Measurements from ENCODE around the gene SYCN.

The SYCN gene

DNA sequence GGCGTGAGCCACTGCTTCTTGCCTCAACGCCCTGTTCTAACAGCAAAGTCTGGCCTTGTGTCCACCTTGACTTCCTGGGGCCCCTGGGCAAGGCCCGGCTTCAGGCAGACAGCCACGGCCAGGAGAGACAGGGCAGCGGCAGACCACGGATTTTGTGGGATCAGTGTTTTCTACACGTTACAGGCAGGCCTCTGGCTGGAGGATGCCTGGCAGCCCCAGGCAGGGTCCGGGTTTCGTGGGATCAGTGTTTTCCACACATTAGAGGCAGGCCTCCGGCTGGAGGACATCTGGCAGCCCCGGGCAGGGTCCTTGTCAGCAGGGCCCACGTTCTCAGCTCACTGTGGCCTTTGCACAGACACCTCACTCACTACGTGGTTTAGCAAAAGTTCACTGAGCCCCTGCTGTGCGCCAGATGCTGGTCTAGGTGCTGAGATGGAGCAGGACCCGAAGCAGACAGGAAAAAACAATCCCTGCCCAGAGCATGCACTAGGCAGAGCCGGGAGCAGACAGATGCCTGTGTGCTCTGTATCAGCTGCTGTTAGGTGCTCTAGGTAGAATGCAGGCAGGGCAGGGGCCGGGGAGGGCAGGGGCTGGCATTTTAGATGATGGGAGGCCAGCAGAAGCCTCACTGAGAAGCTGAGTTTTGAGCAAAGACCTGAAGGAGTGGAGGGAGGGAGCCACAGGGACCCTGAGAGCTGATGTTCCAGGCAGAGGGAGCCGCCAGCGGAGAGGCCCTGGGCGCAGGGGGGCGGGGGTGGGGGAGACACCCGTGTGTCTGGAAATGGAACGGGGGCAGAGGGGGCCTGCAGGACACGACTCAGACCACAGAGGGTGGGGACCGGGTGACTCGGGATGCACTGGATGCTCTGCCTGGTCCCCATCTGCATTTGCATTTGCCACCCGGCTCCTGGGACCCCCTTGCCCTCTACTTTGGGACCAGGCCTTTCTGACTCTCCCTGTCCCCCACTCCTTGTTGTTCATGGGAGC lies 32.3 kb downstream of the SYCN start:
- Histone ChIP-seq H3K27me3 (no peaks in the 10 kb centered on the region), H3K9ac (no peak overlapping the region), H3K27ac (no peak overlapping the region), H3K36me3 (peaks cover 79% of the 10 kb centered on the region), H3K4me1 (peaks cover under 1% of the 10 kb centered on the region), H3K4me3 (no peak overlapping the region), H4K20me1 (peaks cover 56% of the 10 kb centered on the region), H3K4me2 (no peak overlapping the region), H3K9me3 (no peaks in the 10 kb centered on the region)
- no peak for TF ChIP-seq Cebpa-rat (IDR thresholded peaks at IDR 0.05)

DNA sequence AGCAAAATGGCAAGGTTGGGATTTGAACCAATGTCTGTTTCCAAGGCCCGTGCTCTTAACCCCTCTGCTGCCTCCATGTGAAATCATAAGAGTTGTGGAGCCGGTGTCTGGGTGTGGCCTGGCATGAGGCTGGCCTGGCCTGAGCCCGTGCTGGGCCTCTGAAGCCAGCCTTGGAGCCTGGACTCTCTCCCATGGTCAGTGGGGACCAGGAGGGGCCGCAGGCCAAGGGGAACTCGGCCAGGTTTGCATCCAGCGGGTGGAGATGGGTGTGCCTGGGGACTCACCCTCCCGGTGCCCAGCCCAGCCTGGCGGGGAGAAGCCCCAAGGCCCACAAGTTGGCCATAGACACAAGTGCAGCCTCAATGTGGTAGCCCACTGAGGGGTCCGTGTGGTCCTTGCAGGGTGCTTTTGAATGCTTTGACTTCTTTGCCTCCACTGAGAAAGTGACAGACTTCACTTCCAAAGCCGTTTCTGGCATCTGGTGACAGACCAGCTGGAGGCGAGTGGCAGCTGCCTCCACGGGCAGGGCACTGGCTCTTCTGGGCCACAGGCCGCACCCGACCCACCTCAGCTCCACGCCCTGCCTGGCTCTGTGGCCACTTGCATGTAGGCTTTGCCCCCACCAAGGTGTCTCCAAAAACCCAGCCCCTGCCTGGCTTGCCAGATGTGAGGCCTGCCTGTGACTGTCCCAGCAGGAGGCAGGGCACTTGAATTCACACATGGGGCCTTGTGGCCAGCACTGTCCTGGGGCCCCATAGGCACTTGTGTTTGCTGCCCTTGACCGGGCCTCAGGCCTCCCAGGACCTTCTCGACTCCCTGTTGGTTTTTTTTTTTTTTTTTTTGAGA lies 33.5 kb downstream of the SYCN start:
- Histone ChIP-seq H4K20me1 (peaks cover 68% of the 10 kb centered on the region), H3K4me2 (no peak overlapping the region), H3K9ac (no peak overlapping the region), H3K9me3 (no peaks in the 10 kb centered on the region), H3K4me1 (peaks cover 13% of the 10 kb centered on the region), H3K4me3 (no peak overlapping the region), H3K27ac (no peak overlapping the region), H3K27me3 (no peaks in the 10 kb centered on the region), H3K36me3 (peaks cover 67% of the 10 kb centered on the region)
- TF ChIP-seq Cebpa-rat (IDR thresholded peaks at IDR 0.05) = no peak

DNA sequence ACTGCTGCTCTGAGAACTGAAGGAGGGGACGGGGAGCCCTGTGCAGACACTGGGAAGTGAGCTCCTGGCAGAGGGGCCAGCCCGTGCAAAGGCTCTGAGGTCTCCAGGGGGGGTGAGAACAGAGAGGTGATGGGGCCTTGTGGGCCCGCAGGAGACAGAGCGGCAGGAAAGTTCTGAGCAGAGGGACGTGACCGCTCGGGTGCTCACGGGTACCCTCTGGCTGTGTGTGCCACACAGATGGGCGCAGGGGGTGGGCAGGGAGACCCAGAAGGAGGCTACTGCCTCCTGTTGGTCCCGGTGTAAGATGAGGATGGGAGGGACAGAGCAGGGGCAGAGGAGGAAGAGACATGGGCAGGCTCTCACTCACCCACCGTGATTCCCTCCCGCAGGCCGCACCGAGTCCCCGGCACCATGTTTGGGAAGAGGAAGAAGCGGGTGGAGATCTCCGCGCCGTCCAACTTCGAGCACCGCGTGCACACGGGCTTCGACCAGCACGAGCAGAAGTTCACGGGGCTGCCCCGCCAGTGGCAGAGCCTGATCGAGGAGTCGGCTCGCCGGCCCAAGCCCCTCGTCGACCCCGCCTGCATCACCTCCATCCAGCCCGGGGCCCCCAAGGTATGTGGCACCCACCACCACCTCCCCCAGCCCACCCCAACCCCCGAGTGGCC lies 34.8 kb downstream of the SYCN start:
- Histone ChIP-seq H3K27me3 (no peaks in the 10 kb centered on the region), H3K4me3 (no peak overlapping the region), H4K20me1 (peaks cover 80% of the 10 kb centered on the region), H3K4me1 (peaks cover 15% of the 10 kb centered on the region), H3K9ac (no peak overlapping the region), H3K9me3 (no peaks in the 10 kb centered on the region), H3K4me2 (no peak overlapping the region), H3K36me3 (peaks cover 54% of the 10 kb centered on the region), H3K27ac (no peak overlapping the region)
- no peak for TF ChIP-seq Cebpa-rat (IDR thresholded peaks at IDR 0.05)

DNA sequence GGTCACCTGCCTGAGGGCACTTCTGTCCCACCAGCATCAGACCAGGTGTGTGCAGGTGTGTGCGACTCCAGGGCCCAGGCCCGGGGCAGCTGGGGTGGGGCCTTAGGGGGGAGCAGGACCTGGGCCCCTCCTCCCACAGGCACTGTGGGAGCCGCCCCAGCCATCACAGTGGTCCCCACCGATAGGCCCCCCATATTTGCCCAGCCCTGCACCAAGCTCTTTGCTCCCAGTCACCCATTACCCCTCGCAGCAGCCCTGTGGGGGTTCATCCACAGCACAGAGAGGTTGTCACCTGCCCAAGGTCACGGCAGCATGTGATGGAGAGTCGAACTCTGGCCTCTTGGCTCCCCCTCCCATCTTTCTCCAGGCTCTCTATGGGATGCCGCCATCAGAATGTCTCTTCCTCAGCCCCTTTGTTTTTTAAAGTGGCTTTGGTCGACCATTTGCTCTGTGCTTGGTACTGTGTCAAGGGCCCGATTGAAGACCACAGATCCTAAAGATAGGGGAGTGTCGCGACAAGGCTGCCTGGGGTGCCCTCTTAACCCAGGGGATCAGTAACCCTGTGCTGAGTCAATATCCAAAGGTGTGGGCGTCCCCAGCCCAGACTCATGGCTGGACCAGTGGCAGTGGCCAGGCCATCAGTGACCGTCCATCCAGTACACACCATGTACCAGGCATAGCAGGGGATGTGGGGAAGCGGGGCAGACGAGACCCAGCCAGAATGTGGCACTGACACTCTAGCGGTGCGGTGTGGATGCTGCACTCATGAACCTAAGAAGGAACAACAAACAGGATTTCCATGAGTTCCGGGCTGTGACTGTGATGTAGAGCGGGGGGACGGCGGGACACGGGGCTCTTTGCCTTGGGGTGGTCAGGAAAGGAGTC lies 35.6 kb downstream of the SYCN start:
- H3K4me3 ChIP-seq = no peak overlapping the region
- H4K20me1 ChIP-seq = peaks cover 88% of the 10 kb centered on the region
- H3K27me3 ChIP-seq = no peaks in the 10 kb centered on the region
- H3K4me1 ChIP-seq = peaks cover 15% of the 10 kb centered on the region
- peaks cover 49% of the 10 kb centered on the region for H3K36me3 ChIP-seq
- no peaks in the 10 kb centered on the region for H3K9me3 ChIP-seq
- TF ChIP-seq Cebpa-rat (IDR thresholded peaks at IDR 0.05) = no peak
- H3K9ac ChIP-seq = no peak overlapping the region
- no peak overlapping the region for H3K4me2 ChIP-seq
- H3K27ac ChIP-seq = no peak overlapping the region

DNA sequence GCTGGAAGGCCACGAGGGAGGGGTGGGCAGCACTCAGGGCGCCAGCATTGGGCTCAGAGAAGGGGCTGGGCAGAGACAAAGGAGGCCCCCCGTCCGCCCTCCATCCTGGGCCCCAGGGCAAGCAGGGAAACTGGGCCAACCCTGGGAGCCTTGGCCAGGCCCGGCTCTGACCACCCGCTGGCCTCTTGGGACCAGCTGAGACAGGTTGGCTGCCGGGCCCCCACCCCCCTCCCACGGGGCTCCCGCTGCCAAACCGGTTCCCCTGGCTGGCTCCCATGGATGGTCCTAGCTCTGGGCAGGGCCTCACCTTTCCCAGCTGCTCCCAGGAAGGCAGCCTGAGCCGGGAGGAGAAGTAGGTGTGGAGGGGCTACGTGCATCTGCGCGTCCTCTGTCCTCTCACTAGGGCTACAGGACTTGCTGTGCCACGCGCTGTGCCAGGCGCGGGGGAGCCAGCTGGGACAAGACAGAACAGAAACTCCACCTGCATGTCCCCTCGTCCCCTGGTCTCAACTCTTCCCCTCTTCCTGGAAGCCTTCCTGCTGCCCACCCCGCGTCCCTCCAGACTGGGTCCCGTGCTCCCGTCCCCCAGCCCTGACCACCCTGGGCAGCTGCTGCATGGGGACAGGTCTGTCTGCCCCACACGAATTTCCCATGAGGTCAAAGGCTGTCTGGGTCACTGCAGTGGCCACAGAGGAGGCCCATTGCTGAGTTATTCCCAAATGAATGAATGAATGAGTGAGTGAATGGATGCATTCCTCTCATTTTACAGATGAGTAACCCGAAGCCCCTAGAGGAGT lies 36.4 kb downstream of the SYCN start:
- no peak overlapping the region for H3K9ac ChIP-seq
- no peak overlapping the region for H3K4me2 ChIP-seq
- H3K36me3 ChIP-seq = peaks cover 40% of the 10 kb centered on the region
- no peaks in the 10 kb centered on the region for H3K9me3 ChIP-seq
- H4K20me1 ChIP-seq = peaks cover 95% of the 10 kb centered on the region
- H3K27me3 ChIP-seq = no peaks in the 10 kb centered on the region
- no peak overlapping the region for H3K27ac ChIP-seq
- H3K4me1 ChIP-seq = peaks cover 15% of the 10 kb centered on the region
- no peak overlapping the region for H3K4me3 ChIP-seq
- no peak for TF ChIP-seq Cebpa-rat (IDR thresholded peaks at IDR 0.05)

DNA sequence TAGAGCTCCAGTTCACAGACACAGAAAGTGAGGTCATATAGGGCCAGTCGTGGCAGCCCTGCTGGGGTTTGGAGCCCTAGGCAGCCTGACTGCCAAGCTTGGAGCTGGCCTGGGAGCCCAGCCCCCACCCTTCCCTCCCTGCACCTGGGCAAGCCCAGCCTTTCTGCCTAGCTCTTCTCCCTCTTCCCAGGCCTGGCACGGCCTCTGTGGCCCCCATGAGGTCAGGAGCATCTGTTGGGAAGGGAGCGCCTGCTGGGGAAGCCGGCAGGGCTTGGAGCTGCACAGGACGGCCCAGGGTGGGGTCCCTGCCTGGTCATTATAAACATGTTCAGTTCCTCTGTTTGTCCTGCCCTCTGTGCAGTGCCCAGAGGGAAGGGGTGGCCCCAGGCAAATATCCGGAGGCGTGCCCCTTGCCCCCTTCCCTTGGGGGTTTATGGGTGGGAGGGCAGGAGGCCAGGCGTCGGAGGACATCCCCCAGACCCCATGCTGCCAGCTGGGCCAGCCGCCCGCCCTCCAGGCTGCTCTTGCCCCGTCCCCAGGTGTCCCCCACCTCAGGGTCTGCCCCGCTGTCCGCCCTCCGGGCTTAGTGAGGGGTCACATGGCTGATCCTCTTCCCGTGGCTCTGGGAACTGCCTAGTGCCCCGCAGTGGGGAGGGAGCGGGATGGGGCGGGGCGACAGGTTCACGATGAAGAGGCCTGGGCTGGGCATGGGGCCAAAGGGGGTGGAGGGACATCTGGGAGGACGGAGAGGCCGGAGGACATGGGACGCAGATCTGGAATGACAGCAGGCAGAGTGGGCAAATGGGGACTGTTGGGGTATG lies 37.3 kb downstream of the SYCN start:
- Histone ChIP-seq H3K36me3 (peaks cover 35% of the 10 kb centered on the region), H3K4me3 (no peak overlapping the region), H3K27ac (0 out of 2 replicates have a peak overlapping the region, but pooled peaks have one; percentile 26), H3K27me3 (no peaks in the 10 kb centered on the region), H3K4me1 (peaks cover 15% of the 10 kb centered on the region), H3K9me3 (no peaks in the 10 kb centered on the region), H3K9ac (no peak overlapping the region), H3K4me2 (peak overlapping the region; percentile 17), H4K20me1 (peaks cover 93% of the 10 kb centered on the region)
- no peak for TF ChIP-seq Cebpa-rat (IDR thresholded peaks at IDR 0.05)

DNA sequence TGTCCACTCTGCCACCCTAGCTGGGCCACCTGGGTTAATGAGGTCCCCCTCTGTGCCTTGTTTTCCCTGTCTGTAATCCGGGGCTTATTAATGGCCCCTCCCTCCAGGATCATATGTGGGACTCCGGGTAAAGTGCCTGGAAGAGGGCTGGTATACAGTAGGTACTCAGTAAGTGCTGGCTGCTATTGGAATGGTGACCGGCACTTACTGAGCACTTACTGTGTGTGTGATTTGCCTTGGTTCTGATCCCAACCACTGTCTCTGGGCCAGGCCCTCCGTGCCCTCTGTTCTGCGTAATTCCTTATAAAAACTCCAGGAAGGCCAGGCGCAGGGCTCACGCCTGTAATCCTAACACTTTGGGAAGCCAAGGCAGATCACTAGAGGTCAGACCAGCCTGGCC lies 38.2 kb downstream of the SYCN start:
- no peak overlapping the region for H3K27ac ChIP-seq
- no peak for TF ChIP-seq Cebpa-rat (IDR thresholded peaks at IDR 0.05)
- H3K4me2 ChIP-seq = no peak overlapping the region
- H3K9me3 ChIP-seq = no peaks in the 10 kb centered on the region
- no peak overlapping the region for H3K4me3 ChIP-seq
- H4K20me1 ChIP-seq = peaks cover 95% of the 10 kb centered on the region
- H3K27me3 ChIP-seq = no peaks in the 10 kb centered on the region
- no peak overlapping the region for H3K9ac ChIP-seq
- peaks cover 18% of the 10 kb centered on the region for H3K4me1 ChIP-seq
- H3K36me3 ChIP-seq = peaks cover 26% of the 10 kb centered on the region

DNA sequence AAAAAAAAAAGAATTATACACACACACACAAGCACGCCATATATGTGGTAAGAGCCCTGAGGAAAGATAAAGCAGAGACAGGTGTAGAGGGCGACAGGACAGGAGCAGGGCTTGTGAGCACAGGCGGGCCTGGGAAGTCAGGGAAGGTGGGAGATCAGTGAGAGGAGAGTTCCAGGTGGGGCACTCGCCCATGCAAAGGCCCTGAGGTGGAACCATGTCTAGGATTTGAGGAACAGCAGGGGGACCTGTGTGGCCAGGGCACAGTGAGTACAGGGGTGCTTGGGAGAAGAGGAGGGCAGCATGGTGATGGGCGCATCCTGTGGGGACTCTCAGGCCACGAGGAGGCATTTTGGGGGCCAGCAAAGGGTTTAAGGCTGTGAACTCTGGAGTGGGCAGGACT lies 39.8 kb downstream of the SYCN start:
- no peaks in the 10 kb centered on the region for H3K9me3 ChIP-seq
- no peak for TF ChIP-seq Cebpa-rat (IDR thresholded peaks at IDR 0.05)
- no peak overlapping the region for H3K27ac ChIP-seq
- H4K20me1 ChIP-seq = peaks cover 98% of the 10 kb centered on the region
- H3K9ac ChIP-seq = no peak overlapping the region
- no peaks in the 10 kb centered on the region for H3K27me3 ChIP-seq
- H3K4me1 ChIP-seq = peaks cover 29% of the 10 kb centered on the region
- peaks cover 13% of the 10 kb centered on the region; the same call in 1 of the 2 replicates for H3K36me3 ChIP-seq
- H3K4me2 ChIP-seq = no peak overlapping the region
- H3K4me3 ChIP-seq = no peak overlapping the region

All from BLaER1 (cell line).